GM19043 (cell line): ENCODE measurements around the gene CCR6.

Experiments used
- ATAC-seq: cut with Tn5 transposase; IDR thresholded peaks from one replicate; pipeline ENCODE4 v1.9.1; 2021; ENCODE audit warnings: low read depth; ENCODE audit not compliant: unreplicated experiment

CCR6 gene

GRCh38 chr6:167097770-167098169 is 25.1 kb upstream of the CCR6 start:
- ATAC-seq: no peak

- ATAC-seq: no peak
Observed at GRCh38 chr6:167098825-167099225, 24.1 kb upstream of the CCR6 start.

GRCh38 chr6:167099707-167100106 is 23.2 kb upstream of the CCR6 start:
- ATAC-seq: no peak

- ATAC-seq: no peak
Observed at GRCh38 chr6:167100241-167100674, 22.6 kb upstream of the CCR6 start.

GRCh38 chr6:167102318-167102717 is 20.6 kb upstream of the CCR6 start:
- ATAC-seq: no peak

- peak; percentile 91 for ATAC-seq
Observed at GRCh38 chr6:167103041-167103891, 19.6 kb upstream of the CCR6 start.

- ATAC-seq: no peak
Observed at GRCh38 chr6:167104388-167104787, 18.5 kb upstream of the CCR6 start.

GRCh38 chr6:167105060-167105459 is 17.8 kb upstream of the CCR6 start:
- no peak for ATAC-seq

- ATAC-seq: no peak
Observed at GRCh38 chr6:167106406-167106805, 16.5 kb upstream of the CCR6 start.

- ATAC-seq: no peak
Observed at GRCh38 chr6:167107787-167108186, 15.1 kb upstream of the CCR6 start.

GRCh38 chr6:167108278-167108677 is 14.6 kb upstream of the CCR6 start:
- no peak for ATAC-seq

GRCh38 chr6:167109651-167110050 is 13.2 kb upstream of the CCR6 start:
- no peak for ATAC-seq

GRCh38 chr6:167111597-167111996 is 11.3 kb upstream of the CCR6 start:
- ATAC-seq: no peak

- ATAC-seq: no peak
Observed at GRCh38 chr6:167112421-167112820, 10.5 kb upstream of the CCR6 start.

- ATAC-seq: peak; percentile 46
Observed at GRCh38 chr6:167113047-167113754, 9.7 kb upstream of the CCR6 start.

GRCh38 chr6:167113935-167114910 is 8.7 kb upstream of the CCR6 start:
- peak; percentile 75 for ATAC-seq

- no peak for ATAC-seq
Observed at GRCh38 chr6:167115054-167115453, 7.8 kb upstream of the CCR6 start.

- ATAC-seq: no peak
Observed at GRCh38 chr6:167116109-167116837, 6.6 kb upstream of the CCR6 start.

- ATAC-seq: no peak
Observed at GRCh38 chr6:167116838-167117228, 6.1 kb upstream of the CCR6 start.

- ATAC-seq: no peak
Observed at GRCh38 chr6:167118006-167118405, 4.9 kb upstream of the CCR6 start.
